RWPE2 (cell line): ENCODE results near the gene HOXD3.

ENCODE experiments used
- ATAC-seq: fragments of 200-7000 bp; cut with Tn5 transposase; 3 replicates; pipeline ENCODE4 v1.9.1; 2021; ENCODE audit warnings: low read depth
- DNase-seq: peaks from one replicate; pipeline ENCODE4 v3.0.0-alpha.2; 2020; ENCODE audit warnings: low spot score
- H3K27ac ChIP-seq: fragments of 450-650 bp; 2 replicates; pipeline ENCODE4 v1.5.1; 2017; ENCODE audit warnings: mild to moderate bottlenecking; ENCODE audit not compliant: poor library complexity, severe bottlenecking
- H3K27me3 ChIP-seq: fragments of 250-450 bp; sonication (Bioruptor Pico); 2 replicates; pipeline ENCODE4 v1.5.1; 2021; ENCODE audit warnings: mild to moderate bottlenecking, moderate library complexity; ENCODE audit not compliant: insufficient read depth, poor library complexity, severe bottlenecking
- H3K36me3 ChIP-seq: fragments of 250-450 bp; sonication (Bioruptor Pico); 2 replicates; pipeline ENCODE4 v1.5.1; 2020; ENCODE audit warnings: low read depth, mild to moderate bottlenecking, moderate library complexity
- H3K4me1 ChIP-seq: fragments of 250-450 bp; sonication (Bioruptor Pico); 2 replicates; pipeline ENCODE4 v1.5.1; 2021; ENCODE audit warnings: mild to moderate bottlenecking, moderate library complexity; ENCODE audit not compliant: insufficient read depth, poor library complexity, severe bottlenecking
- H3K4me3 ChIP-seq: fragments of 250-450 bp; sonication (Bioruptor Pico); 2 replicates; pipeline ENCODE4 v1.5.1; 2021; ENCODE audit warnings: mild to moderate bottlenecking, moderate library complexity; ENCODE audit not compliant: severe bottlenecking
- H3K9me3 ChIP-seq: fragments of 250-450 bp; sonication (Bioruptor Pico); 2 replicates; pipeline ENCODE4 v1.5.1; 2021; ENCODE audit warnings: mild to moderate bottlenecking, moderate library complexity; ENCODE audit not compliant: severe bottlenecking
- TF ChIP-seq, protein P1 (sequence below): fragments of 450-650 bp; IDR thresholded peaks from one replicate; pipeline ENCODE4 v1.5.1; 2017; ENCODE audit warnings: mild to moderate bottlenecking, moderate library complexity; ENCODE audit not compliant: poor library complexity, severe bottlenecking

HOXD3 gene

DNA sequence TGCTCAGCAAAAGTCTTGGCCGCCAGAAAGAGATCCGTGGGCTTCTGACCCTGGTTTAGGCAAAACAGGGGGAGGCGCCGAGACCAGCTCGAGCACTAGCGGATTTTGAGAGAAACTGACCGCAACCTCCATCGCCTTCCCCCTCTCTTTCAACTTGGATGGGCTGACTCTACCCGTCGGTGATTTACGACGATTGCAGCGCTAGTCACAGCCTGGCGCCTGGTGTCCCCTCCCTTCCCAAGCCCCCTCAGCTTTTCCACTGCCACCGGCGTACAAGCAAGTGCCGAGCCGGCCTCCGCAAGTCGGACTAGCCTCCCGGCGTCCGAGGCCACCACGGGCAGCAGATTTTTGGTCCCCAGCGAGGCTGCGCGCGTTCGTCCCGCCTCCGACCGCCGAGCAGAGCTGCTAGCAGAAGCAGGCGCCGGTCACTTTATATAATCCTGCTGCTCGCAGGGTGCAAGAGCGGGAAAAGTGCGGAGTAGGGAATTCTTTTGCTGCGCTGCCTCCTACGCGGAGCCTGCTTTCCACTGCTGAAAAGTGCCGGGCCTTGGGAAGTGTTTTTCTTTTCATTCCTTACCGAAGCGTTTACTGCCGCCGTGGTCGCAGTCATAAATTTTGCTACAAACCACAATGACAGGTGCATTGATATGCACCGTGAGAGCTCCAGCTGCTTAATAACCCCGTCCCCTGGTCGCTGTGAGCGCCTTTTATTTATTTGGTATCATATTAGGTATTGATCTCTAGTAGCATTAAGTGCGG, 7.7 kb downstream of the HOXD3 start:
- DNase-seq (no peak), ATAC-seq (no peak)
- Histone ChIP-seq H3K4me1 (no peaks in the 10 kb centered on the region), H3K27ac (no peak overlapping the region), H3K9me3 (no peaks in the 10 kb centered on the region), H3K36me3 (no peaks in the 10 kb centered on the region), H3K4me3 (no peak overlapping the region), H3K27me3 (peaks cover 65% of the 10 kb centered on the region)
- TF ChIP-seq, protein P1, sequence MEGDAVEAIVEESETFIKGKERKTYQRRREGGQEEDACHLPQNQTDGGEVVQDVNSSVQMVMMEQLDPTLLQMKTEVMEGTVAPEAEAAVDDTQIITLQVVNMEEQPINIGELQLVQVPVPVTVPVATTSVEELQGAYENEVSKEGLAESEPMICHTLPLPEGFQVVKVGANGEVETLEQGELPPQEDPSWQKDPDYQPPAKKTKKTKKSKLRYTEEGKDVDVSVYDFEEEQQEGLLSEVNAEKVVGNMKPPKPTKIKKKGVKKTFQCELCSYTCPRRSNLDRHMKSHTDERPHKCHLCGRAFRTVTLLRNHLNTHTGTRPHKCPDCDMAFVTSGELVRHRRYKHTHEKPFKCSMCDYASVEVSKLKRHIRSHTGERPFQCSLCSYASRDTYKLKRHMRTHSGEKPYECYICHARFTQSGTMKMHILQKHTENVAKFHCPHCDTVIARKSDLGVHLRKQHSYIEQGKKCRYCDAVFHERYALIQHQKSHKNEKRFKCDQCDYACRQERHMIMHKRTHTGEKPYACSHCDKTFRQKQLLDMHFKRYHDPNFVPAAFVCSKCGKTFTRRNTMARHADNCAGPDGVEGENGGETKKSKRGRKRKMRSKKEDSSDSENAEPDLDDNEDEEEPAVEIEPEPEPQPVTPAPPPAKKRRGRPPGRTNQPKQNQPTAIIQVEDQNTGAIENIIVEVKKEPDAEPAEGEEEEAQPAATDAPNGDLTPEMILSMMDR = no peak

- Histone ChIP-seq H3K36me3 (no peaks in the 10 kb centered on the region), H3K27me3 (peaks cover 58% of the 10 kb centered on the region), H3K4me1 (no peaks in the 10 kb centered on the region), H3K27ac (no peak overlapping the region), H3K9me3 (no peaks in the 10 kb centered on the region), H3K4me3 (no peak overlapping the region)
- ATAC-seq = no peak
- TF ChIP-seq, protein P1 = no peak
- DNase-seq = no peak
Observed at GRCh38 chr2:176165370-176166050, 8.4 kb downstream of the HOXD3 start.

DNA sequence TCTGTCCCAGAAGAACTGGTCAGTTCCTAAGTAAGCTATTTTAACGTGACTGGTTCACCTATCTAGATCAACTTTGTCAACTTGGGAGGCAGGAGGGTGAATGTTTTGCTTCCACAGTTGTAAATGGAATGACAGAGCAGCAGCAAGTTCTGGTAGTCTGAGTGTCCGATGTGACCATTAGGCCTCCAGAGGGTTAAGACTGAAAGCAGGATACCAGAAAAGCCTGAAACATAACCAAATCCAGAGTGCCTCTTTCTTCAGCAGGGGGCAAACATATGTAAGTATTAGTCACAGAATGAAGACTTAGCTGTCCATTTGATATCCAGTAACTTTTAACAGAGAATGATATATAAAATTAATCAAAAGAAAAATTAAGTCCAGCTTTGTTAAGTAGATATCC, 9.2 kb downstream of the HOXD3 start:
- Histone ChIP-seq H3K4me1 (no peaks in the 10 kb centered on the region), H3K36me3 (no peaks in the 10 kb centered on the region), H3K9me3 (no peaks in the 10 kb centered on the region), H3K4me3 (no peak overlapping the region), H3K27ac (no peak overlapping the region), H3K27me3 (peaks cover 50% of the 10 kb centered on the region)
- no peak for DNase-seq
- TF ChIP-seq, protein P1 = no peak
- no peak for ATAC-seq

DNA sequence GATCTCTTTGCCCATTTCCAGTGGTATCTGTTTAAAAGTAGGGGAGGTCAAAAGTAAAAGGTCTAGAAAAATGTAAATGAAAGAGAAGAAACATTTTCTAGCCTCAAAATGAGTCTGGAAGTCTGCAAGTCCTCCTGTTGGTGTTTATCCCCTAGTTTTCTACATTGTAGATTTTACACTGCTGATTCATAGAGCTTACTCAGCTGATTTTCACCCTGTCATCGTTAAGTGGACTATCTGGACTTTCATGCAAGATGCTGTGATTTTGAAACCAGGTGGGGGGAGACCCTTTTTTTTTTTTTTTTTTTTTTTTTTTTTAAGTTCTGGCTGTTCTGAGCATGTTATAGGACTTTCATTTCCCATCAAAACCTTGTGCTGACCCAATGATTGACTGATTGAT, 10.3 kb downstream of the HOXD3 start:
- no peak overlapping the region for H3K4me3 ChIP-seq
- H3K36me3 ChIP-seq = no peaks in the 10 kb centered on the region
- ATAC-seq (no peak), DNase-seq (no peak)
- H3K9me3 ChIP-seq = no peaks in the 10 kb centered on the region
- H3K27me3 ChIP-seq = peaks cover 39% of the 10 kb centered on the region
- no peaks in the 10 kb centered on the region for H3K4me1 ChIP-seq
- TF ChIP-seq, protein P1 = no peak
- no peak overlapping the region for H3K27ac ChIP-seq

DNA sequence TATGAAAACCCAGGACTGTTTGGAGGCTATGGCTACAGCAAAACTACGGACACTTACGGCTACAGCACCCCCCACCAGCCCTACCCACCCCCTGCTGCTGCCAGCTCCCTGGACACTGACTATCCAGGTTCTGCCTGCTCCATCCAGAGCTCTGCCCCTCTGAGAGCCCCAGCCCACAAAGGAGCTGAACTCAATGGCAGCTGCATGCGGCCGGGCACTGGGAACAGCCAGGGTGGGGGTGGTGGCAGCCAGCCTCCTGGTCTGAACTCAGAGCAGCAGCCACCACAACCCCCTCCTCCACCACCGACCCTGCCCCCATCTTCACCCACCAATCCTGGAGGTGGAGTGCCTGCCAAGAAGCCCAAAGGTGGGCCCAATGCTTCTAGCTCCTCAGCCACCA, 12.1 kb downstream of the HOXD3 start:
- H3K4me3 ChIP-seq = no peak overlapping the region
- TF ChIP-seq, protein P1 = no peak
- no peaks in the 10 kb centered on the region for H3K36me3 ChIP-seq
- ATAC-seq (no peak), DNase-seq (no peak)
- H3K27ac ChIP-seq = no peak overlapping the region
- peaks cover 22% of the 10 kb centered on the region for H3K27me3 ChIP-seq
- H3K4me1 ChIP-seq = no peaks in the 10 kb centered on the region
- H3K9me3 ChIP-seq = no peaks in the 10 kb centered on the region
